HepG2 (cell line): ENCODE measurements around the gene ZDHHC7. TPM values are rescaled to one million over a fixed set of nuclear protein-coding genes. Genes with fewer than 3 reads are reported as not detected.

Experiments
- HDAC1 ChIP-seq: sonication (generic); formaldehyde crosslinking; IDR thresholded peaks from 2 replicates; pipeline ENCODE4 v1.5.1; 2020; ENCODE audit warnings: mild to moderate bottlenecking, missing genetic modification reagents
- HOXD1 ChIP-seq: sonication (generic); formaldehyde crosslinking; IDR thresholded peaks from 2 replicates; pipeline ENCODE4 v1.5.0; 2020; ENCODE audit warnings: missing genetic modification reagents
- MAFK ChIP-seq, 2 experiments: IDR thresholded peaks in 1 of 2; conservative IDR thresholded peaks in 1 of 2; 2 replicates each; pipeline ENCODE4 v1.6.1; 2011; ENCODE audit warnings: improper control_type of control experiment in 2 of 2, low read length in 2 of 2
- MXD3 ChIP-seq: IDR thresholded peaks from 2 replicates; pipeline ENCODE4 v1.6.1; 2016; ENCODE audit warnings: mild to moderate bottlenecking, missing biosample characterization, missing genetic modification reagents
- NFKBIZ ChIP-seq: IDR thresholded peaks from 2 replicates; pipeline ENCODE4 v1.6.1; 2018; ENCODE audit warnings: missing genetic modification reagents, missing compliant biosample characterization
- NR2F6 ChIP-seq, 2 experiments: IDR thresholded peaks; 2 replicates each; pipeline ENCODE4 v1.6.1; 2016; ENCODE audit warnings: antibody characterized with exemption in 1 of 2, mild to moderate bottlenecking in 1 of 2
- POGZ ChIP-seq: sonication (generic); formaldehyde crosslinking; IDR thresholded peaks from 2 replicates; pipeline ENCODE4 v1.4.0; 2020; ENCODE audit warnings: mild to moderate bottlenecking, missing genetic modification reagents
- RFXAP ChIP-seq: sonication (generic); formaldehyde crosslinking; IDR thresholded peaks from 2 replicates; pipeline ENCODE4 v1.4.0; 2020; ENCODE audit warnings: missing genetic modification reagents, borderline replicate concordance
- SMAD1 ChIP-seq: sonication (generic); formaldehyde crosslinking; IDR thresholded peaks from 2 replicates; pipeline ENCODE4 v1.4.0; 2020; ENCODE audit warnings: missing genetic modification reagents, low read depth, mild to moderate bottlenecking, borderline replicate concordance
- SNAPC5 ChIP-seq: sonication (generic); formaldehyde crosslinking; IDR thresholded peaks from 2 replicates; pipeline ENCODE4 v1.8.1; 2023; ENCODE audit warnings: mild to moderate bottlenecking, missing genetic modification reagents, borderline replicate concordance
- SOX6 ChIP-seq, 2 experiments: fragments of 450-650 bp in 1 of 2; sonication (generic) in 1 of 2; formaldehyde crosslinking in 1 of 2; IDR thresholded peaks; 2 replicates each; pipeline versions ENCODE4 v1.4.0 to v1.6.1; 2017 to 2020; ENCODE audit warnings: antibody characterized with exemption in 1 of 2, mild to moderate bottlenecking in 1 of 2, missing genetic modification reagents in 1 of 2
- SSRP1 ChIP-seq: IDR thresholded peaks from 2 replicates; pipeline ENCODE4 v1.6.1; 2016; ENCODE audit warnings: control low read depth
- TOPORS ChIP-seq: sonication (generic); formaldehyde crosslinking; IDR thresholded peaks from 2 replicates; pipeline ENCODE4 v1.8.0; 2023; ENCODE audit warnings: mild to moderate bottlenecking, missing genetic modification reagents
- ZMYM4 ChIP-seq: sonication (generic); formaldehyde crosslinking; IDR thresholded peaks from 2 replicates; pipeline ENCODE4 v1.8.1; 2023; ENCODE audit warnings: mild to moderate bottlenecking, missing genetic modification reagents
- ZNF263 ChIP-seq: sonication (generic); formaldehyde crosslinking; IDR thresholded peaks from 2 replicates; pipeline ENCODE4 v1.4.0; 2020; ENCODE audit warnings: missing genetic modification reagents
- ZNF274 ChIP-seq: sonication (generic); formaldehyde crosslinking; IDR thresholded peaks from 2 replicates; pipeline ENCODE4 v1.5.1; 2020; ENCODE audit warnings: mild to moderate bottlenecking, missing genetic modification reagents
- ZNF3 ChIP-seq: IDR thresholded peaks from 2 replicates; pipeline ENCODE4 v1.7.0; 2017; ENCODE audit warnings: inconsistent platforms
- ZNF460 ChIP-seq: sonication (generic); formaldehyde crosslinking; IDR thresholded peaks from 2 replicates; pipeline ENCODE4 v1.5.1; 2020; ENCODE audit warnings: missing genetic modification reagents, mild to moderate bottlenecking, borderline replicate concordance
- ZNF484 ChIP-seq: sonication (generic); formaldehyde crosslinking; IDR thresholded peaks from 2 replicates; pipeline ENCODE4 v1.5.1; 2020; ENCODE audit warnings: mild to moderate bottlenecking, low read depth, missing genetic modification reagents, borderline replicate concordance
- ZNF563 ChIP-seq: sonication (generic); formaldehyde crosslinking; IDR thresholded peaks from 2 replicates; pipeline ENCODE4 v1.8.0; 2022; ENCODE audit warnings: mild to moderate bottlenecking, moderate library complexity, missing genetic modification reagents
- ZNF781 ChIP-seq: sonication (generic); formaldehyde crosslinking; IDR thresholded peaks from 2 replicates; pipeline ENCODE4 v1.5.1; 2020; ENCODE audit warnings: borderline replicate concordance, mild to moderate bottlenecking, missing genetic modification reagents; ENCODE audit errors: not compliant biosample characterization
- polyA plus RNA-seq, 8 experiments: library from polyadenylated mRNA; depleted of rRNA in 3 of 8; stranded (reverse) in 7 of 8; unstranded in 1 of 8; fragments of >200 nt; fragmentation: Illumina TruSeq in 4 of 8; extraction: Trizol in 4 of 8; gene quantifications; 2 replicates each; pipeline versions ENCODE4 v1.2.1 to v1.2.3, GENCODE V29; 2011 to 2016; ENCODE audit warnings: low read depth in 4 of 8, missing spikeins in 1 of 8, mixed read lengths in 1 of 8; ENCODE audit not compliant: insufficient read depth in 1 of 8
- total RNA-seq, 5 experiments: library from RNA; depleted of rRNA; stranded (reverse); fragments of >200 nt; fragmentation: Illumina TruSeq; extraction: Trizol; gene quantifications; 2 replicates each; pipeline ENCODE4 v1.2.3, GENCODE V29; 2016; ENCODE audit warnings: low read depth in 1 of 5
- TF ChIP-seq, protein P1 (sequence below): sonication (generic); formaldehyde crosslinking; IDR thresholded peaks from 2 replicates; pipeline ENCODE4 v1.5.0; 2020; ENCODE audit warnings: mild to moderate bottlenecking, missing genetic modification reagents, borderline replicate concordance
- TF ChIP-seq, protein P2 (sequence below): sonication (generic); formaldehyde crosslinking; IDR thresholded peaks from 2 replicates; pipeline ENCODE4 v1.5.0; 2020; ENCODE audit warnings: mild to moderate bottlenecking, missing genetic modification reagents

Gene ZDHHC7
- total and polyA plus RNA-seq, 2 of the 13 experiments (the other 11 are each of a cell fraction or from before 2014, with no cell fraction given), result 46.8 to 67.6 TPM

DNA sequence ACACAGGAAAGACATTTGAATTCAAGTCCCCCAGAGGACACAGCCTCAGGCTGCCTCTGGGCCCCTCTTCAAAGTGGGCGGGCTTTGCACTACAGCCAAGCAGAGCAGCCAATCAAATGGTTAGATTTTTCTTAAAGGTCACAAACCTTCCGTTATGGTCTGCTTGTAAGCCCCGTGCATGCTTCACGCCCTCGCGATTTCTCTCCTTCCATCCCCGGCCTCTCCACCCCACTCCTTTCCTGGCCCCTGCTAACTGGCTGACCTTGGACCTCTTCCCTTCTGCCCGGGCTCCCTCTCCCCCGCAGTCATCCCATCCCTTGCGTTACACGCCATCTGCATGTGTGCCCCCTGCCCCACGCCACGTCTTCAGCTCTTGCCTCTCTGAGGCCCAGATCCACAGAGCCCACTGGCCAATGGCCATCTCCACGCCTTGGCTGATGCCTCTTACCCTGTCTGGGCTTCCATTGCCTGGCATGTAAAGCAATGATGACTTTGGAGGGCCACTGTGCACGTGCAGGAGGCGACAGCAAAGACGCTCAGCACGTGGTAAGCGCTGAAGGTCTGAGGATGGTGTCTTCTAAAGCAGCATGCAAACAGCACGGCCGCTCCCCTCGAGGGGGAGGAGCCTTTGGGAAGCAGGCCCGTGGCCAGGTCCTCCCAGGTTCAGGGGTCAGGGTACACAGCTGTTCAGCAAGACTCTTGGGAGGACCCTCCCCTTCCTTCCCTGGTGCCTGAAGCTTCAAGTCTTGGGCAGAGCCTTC is 86.8 kb downstream of the ZDHHC7 start (continued):
- TF ChIP-seq MAFK (conservative IDR thresholded peaks at IDR 0.05 in 1 of 2, IDR thresholded peaks at IDR 0.05 in 1 of 2; ENCODE audit: low read length in 2 of 2) (no peak), NFKBIZ (CRISPR knock-in tag) (no peak), TOPORS (CRISPR knock-in tag) (0 out of 2 replicates have a peak, but pooled peaks have one; percentile 34), ZMYM4 (CRISPR knock-in tag) (peak; percentile 61; the same call in 1 of the 2 replicates), RFXAP (CRISPR knock-in tag) (0 out of 2 replicates have a peak, but pooled peaks have one; percentile 37), HOXD1 (CRISPR knock-in tag) (no peak), ZNF460 (CRISPR knock-in tag) (no peak), HDAC1 (CRISPR knock-in tag) (peak; percentile 55; the same call in 1 of the 2 replicates), POGZ (CRISPR knock-in tag) (no peak), NR2F6 (IDR thresholded peaks at IDR 0.05) (peak; percentile 44; the same call in 1 of the 2 replicates), NR2F6 (CRISPR knock-in tag; IDR thresholded peaks at IDR 0.05) (peak; percentile 72; the same call in 1 of the 2 replicates), ZNF3 (CRISPR knock-in tag) (no peak), ZNF263 (CRISPR knock-in tag) (peak; percentile 11; the same call in 1 of the 2 replicates), SNAPC5 (CRISPR knock-in tag) (no peak), ZNF781 (peak; percentile 29), ZNF484 (CRISPR knock-in tag) (no peak), ZNF563 (peak; percentile 68; the same call in 1 of the 2 replicates), SOX6 (IDR thresholded peaks at IDR 0.05) (no peak), SOX6 (CRISPR knock-in tag; IDR thresholded peaks at IDR 0.05) (0 out of 2 replicates have a peak, but pooled peaks have one; percentile 5), SMAD1 (CRISPR knock-in tag) (no peak), ZNF274 (CRISPR knock-in tag) (no peak; the same call in 1 of the 2 replicates), MXD3 (CRISPR knock-in tag) (peak; percentile 70; the same call in 1 of the 2 replicates), SSRP1 (CRISPR knock-in tag) (peak; percentile 92)
- TF ChIP-seq, protein P1, sequence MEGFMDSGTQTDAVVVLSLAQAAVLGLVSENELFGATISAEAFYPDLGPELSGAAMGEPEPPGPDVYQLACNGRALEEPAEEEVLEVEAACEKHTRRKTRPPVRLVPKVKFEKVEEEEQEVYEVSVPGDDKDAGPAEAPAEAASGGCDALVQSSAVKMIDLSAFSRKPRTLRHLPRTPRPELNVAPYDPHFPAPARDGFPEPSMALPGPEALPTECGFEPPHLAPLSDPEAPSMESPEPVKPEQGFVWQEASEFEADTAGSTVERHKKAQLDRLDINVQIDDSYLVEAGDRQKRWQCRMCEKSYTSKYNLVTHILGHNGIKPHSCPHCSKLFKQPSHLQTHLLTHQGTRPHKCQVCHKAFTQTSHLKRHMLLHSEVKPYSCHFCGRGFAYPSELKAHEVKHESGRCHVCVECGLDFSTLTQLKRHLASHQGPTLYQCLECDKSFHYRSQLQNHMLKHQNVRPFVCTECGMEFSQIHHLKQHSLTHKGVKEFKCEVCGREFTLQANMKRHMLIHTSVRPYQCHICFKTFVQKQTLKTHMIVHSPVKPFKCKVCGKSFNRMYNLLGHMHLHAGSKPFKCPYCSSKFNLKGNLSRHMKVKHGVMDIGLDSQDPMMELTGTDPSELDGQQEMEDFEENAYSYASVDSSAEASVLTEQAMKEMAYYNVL, result 0 out of 2 replicates have a peak, but pooled peaks have one; percentile 60
- TF ChIP-seq, protein P2, sequence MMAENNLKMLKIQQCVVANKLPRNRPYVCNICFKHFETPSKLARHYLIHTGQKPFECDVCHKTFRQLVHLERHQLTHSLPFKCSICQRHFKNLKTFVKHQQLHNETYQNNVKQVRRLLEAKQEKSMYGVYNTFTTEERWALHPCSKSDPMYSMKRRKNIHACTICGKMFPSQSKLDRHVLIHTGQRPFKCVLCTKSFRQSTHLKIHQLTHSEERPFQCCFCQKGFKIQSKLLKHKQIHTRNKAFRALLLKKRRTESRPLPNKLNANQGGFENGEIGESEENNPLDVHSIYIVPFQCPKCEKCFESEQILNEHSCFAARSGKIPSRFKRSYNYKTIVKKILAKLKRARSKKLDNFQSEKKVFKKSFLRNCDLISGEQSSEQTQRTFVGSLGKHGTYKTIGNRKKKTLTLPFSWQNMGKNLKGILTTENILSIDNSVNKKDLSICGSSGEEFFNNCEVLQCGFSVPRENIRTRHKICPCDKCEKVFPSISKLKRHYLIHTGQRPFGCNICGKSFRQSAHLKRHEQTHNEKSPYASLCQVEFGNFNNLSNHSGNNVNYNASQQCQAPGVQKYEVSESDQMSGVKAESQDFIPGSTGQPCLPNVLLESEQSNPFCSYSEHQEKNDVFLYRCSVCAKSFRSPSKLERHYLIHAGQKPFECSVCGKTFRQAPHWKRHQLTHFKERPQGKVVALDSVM (CRISPR knock-in tag), result no peak
